ENCODE results near the gene SNX9.
"Not testable (repeated sequence)": the region's sequence is repeated elsewhere in the genome, so short reads cannot be mapped to it uniquely, and the experiment has no call there.

SNX9 gene

DNA sequence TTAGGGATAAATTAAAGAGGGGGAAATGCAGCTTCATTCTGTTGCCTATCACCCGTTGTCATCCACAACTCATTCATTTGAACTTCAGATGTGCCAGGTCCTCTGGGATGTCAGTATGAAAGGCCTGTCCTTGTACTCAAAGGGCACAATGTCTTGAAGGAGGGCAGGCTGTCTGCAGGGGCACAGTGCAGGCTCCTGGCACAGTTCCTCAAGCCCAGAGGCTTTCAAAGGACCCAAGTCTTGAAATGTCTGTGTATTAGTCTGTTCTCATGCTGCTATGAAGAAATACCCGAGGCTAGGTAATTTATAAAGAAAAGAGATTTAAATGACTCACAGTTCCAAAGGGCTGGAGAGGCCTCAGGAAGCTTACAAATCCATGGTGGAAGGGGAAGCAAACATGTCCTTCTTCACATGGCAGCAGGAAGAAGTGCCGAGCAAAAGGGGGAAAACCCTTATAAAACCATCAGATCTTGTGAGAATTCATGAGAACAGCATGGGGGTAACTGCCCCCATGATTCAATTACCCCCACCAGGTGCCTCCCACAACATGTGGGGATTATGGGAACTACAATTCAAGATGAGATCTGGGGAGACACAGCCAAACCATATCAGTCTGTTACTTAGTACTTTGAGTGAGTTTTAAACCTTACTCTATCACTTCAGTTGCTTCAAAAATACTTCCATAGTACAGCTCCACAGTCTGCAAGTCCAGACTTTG is 9.4 kb downstream of the SNX9 start:
- no peak for DNase-seq

- no peak for DNase-seq
These were observed 11.5 kb downstream of the SNX9 start for GRCh38 chr6:157834549-157834948.

GRCh38 chr6:157838718-157839430 is 15.8 kb downstream of the SNX9 start:
- no peak for DNase-seq

DNA sequence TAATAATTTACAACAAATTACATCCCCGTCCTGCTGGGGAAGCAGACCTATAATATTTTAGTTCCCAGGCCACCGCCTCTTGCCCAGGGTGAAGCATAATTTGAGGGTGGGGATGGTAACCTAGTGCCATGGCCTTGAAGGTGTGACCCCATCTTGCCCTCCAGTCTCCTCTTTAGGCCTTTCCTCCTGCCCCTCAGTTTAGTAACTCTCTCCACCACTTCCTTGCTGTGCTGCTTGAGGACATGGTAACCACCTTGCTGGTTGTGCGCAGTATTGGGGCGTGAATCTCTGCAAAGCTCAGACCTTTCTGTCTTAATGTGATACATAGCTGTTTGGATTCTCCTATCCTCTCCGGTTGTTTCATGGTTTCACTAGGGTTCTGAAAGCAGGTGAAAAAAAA is 16.6 kb downstream of the SNX9 start:
- DNase-seq, result no peak

DNA sequence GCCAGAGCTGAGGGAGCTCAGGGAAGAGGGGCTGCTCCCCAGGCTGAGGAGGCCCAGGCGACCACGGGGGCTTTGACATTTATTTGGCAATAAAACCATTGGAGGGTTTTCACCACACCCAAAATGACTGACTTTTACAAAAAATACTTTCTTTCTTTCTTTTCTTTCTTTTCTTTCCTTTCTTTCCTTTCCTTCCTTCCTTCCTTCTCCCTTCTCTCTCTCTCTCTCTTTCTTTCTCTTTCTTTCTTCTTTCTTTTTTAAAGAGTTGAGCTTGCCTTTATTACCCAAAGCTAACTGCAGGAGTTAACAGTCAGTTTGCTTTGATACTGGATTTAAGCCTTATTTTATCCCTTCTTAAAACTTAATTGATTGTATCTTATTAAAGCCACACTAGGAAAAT is 17.2 kb downstream of the SNX9 start:
- DNase-seq, result no peak

DNA sequence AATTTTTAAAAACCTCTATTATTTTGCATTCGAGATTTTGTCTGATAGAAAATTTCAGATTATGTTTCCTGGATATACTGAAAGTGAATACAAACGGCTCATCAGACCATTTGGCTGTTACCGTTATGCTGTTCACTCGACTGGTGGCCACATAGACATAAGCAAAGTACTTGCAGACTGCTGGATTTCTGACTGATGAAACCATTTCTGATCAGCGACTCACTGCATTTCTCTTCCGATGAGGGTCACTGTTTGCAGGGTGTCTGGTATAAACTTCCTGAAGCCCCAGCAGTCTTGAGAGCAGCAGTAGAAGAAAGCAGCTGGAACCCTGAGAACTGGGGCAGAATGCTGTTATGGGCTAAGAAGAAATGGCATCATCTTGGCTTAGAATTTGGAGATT is 17.7 kb downstream of the SNX9 start:
- no peak for DNase-seq

DNA sequence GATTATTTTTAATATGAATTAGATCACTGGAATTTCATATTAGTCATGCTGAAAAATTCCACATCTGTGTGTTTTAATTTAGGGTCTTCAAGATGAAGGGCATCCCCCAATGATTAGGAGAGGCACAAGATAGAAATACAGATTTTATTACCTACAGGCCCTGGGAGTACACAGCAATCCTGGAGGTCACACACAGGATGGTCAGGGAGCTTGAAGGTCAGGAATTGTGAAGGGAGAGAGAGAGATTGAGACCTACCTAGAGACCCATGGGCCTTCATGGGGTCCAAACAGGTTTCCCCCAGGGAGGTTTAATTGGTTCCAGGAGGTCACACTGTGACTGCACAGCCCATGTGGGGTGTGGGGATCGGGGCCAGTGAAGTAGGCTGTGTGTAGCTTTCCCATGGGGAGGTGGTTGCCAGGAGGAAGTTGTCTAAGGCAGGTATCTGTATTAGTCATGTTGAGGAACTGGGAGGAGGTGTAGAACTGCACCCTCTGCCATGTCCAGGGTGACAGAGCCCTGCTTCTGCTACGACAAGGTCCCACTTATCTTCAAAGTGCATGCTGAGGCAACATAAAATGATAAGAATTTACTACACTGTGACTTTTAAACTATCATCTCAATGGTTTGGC is 18.3 kb downstream of the SNX9 start:
- no peak for DNase-seq

GRCh38 chr6:157842212-157842611 is 19.2 kb downstream of the SNX9 start:
- DNase-seq, result no peak

DNA sequence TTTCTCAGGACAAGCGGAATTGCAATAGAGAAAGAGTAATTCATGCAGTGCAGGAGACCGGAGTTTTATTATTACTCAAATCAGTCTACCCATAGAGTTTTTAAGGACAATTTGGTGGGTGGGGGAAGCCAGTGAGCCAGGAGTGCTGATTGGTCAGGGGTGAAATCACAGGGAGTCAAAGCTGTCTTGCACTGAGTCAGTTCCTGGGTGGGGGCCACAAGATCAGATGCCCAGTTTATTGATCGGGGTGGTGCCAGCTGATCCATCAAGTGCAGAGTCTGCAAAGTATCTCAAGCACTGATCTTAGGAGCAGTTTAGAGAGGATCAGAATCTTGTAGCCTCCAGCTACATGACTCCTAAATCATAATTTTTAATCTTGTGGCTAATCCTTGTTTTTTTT is 21.1 kb downstream of the SNX9 start:
- DNase-seq, result not testable (repeated sequence)

DNA sequence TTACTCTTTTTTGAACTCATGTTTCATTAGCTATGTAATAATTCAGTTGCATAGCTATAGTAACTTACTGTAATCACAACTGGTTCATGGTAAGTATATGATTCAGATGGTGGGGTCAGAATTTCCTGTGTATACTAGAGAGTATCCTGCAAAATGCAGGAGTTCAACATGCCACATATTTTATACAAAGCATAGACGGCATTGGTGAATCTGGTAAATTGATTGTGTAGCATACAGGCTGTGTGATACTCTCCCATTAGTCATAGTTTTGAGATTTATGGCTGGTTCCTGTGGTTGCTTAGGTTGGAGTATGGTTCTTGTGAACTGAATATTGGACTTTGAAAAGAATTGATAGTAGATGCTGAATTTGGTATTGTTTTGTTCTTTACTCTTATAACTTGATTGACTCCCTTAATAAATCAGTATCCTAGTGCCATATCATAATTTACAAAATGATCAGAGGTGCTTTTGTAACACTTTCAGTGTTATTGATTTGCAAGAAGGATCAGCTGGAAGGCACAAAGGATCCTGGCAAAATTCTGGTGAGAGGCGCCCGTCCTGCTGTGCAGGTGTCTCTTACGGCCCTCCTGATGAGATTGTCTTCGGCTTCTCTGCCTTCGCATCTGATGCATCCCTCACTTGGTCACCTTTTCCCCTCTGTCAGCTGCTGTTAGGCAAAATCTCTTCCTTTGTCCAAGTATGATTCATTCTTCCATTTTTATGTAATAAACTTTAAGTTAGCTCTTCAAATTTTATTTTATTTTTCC is 22.6 kb downstream of the SNX9 start:
- DNase-seq, result no peak

GRCh38 chr6:157847846-157848245 is 24.8 kb downstream of the SNX9 start:
- no peak for DNase-seq

DNA sequence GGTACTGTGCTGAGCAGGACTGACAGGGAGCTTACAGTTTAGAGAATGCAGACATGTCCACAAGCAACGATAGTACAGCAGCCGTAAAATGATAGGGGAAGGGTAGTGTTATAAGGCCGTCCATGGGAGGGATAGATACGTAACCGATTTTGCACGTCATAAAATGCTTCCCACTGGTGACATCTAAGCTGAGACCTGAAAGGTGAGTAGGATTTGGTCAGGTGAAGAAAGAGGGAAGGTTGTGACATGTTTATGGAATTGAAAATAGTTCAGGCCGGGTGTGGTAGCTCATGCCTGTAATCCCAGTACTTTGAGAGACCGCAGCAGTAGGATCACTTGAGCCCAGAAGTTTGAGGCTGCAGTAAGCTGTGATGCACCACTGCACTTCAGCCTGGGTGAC is 25.6 kb downstream of the SNX9 start:
- DNase-seq, result no peak

GRCh38 chr6:157849288-157850017 is 26.4 kb downstream of the SNX9 start:
- DNase-seq, result no peak

DNA sequence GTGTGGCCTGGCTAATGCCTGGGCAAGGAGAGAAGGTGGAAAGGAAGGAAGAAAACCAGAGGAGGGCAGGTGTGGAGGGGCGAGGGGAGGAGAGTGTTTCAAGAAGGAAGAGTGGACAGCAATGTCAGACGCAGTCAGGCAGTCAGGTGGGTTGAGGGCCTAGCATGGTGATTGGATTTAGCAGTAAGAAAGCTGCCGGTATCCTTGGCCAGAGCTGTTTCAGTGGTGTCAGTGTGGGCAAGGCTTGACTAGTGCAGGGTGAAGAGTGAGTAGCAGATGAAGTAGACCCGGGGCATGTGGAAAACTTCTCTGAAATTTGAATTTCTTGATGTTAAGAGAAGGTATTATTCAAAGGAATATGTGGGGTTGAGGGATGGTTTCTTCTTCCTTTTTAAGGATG is 27.0 kb downstream of the SNX9 start:
- DNase-seq, result no peak

DNA sequence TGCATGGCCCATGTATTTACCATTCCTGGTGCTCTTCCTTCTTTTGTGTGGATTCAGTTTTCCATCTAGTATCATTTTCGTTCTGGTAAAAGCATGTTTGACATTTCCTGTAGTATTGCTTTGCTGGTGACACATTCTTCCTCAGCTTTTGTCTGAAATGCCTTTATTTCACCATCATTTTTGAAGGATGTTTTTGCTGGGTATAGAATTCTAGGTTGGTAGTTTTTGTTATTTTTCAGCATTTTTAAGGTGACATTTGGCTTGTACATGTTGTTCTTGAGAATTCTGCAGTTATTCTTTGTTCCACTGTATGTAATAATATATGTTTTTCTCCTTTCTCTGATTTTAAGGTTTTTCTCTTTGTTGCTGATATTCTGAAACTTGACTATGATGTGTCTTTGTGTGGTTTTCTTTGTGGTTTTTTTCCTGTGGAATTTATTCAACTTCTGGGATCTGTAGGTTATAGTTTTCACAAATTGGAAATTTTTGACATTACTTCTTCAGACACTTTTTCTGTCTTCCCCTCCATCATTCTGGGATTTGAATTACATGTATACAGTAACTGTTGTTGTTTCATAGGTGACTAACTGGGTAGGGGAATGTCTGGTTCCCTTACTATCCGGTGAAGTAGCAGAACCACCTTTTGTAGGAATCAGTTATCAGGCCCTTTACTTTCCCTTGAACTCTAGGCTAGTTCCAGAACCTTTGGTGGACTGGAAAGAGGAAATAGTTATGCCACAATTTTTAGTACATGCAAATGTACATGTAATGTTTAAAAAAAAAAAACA is 30.2 kb downstream of the SNX9 start:
- no peak for DNase-seq

- DNase-seq, result no peak
These were observed 31.0 kb downstream of the SNX9 start for GRCh38 chr6:157853902-157854502.

GRCh38 chr6:157855325-157855724 is 32.3 kb downstream of the SNX9 start:
- no peak for DNase-seq

GRCh38 chr6:157855804-157856203 is 32.8 kb downstream of the SNX9 start:
- DNase-seq, result not testable (repeated sequence)

GRCh38 chr6:157858664-157859063 is 35.6 kb downstream of the SNX9 start:
- not testable (repeated sequence) for DNase-seq

- DNase-seq, result no peak
These were observed 36.9 kb downstream of the SNX9 start for GRCh38 chr6:157859775-157860504.

Measured in central memory CD4-positive, alpha-beta T cell (primary cell).